ENCODE data around the gene KLHL29. TPM values are rescaled to one million over a fixed set of nuclear protein-coding genes. Genes with fewer than 3 reads are reported as not detected.

Gene KLHL29
- total RNA-seq, 1 donor from 2014 or later = 36.5 TPM

GRCh38 chr2:23351388-23352141 lies 33.4 kb upstream of the KLHL29 start:
- Mint-ChIP-seq H3K27me3 (ENCODE audit: unreplicated experiment) (peaks cover 8% of the 10 kb centered on the region), H3K9me3 (ENCODE audit: unreplicated experiment) (peaks cover 2% of the 10 kb centered on the region), H3K4me1 (ENCODE audit: low read depth, unreplicated experiment) (peaks cover 17% of the 10 kb centered on the region), H3K36me3 (ENCODE audit: unreplicated experiment) (peaks cover 6% of the 10 kb centered on the region), H3K27ac (ENCODE audit: unreplicated experiment) (peak overlapping the region; percentile 90), H3K4me3 (ENCODE audit: unreplicated experiment) (no peak overlapping the region)
- TF ChIP-seq CTCF (IDR thresholded peaks at IDR 0.05; ENCODE audit: partially characterized antibody, unreplicated experiment) = peak; percentile 89
- peak; percentile 92 for DNase-seq

DNA sequence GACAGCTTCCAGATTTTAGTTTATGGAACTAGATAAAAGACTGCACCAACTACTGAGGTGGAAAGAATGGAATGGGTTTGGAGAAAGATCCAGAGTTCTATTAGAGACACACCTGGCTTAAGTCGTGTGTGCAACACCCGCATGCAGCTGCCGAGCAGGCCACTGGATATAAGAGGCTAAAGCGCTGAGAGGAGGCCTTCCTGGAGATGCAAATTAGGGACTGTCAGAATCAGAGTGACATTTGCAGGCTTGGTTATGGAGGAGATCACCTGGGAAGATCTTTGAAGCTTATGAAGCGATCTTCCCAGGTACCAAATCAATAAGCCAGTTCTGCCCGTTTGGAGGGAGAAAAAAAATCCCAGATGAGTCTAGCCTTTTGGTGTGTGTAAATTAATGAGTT lies 30.4 kb upstream of the KLHL29 start:
- Mint-ChIP-seq H3K27me3 (ENCODE audit: unreplicated experiment) (peaks cover 6% of the 10 kb centered on the region), H3K4me1 (ENCODE audit: low read depth, unreplicated experiment) (peaks cover 17% of the 10 kb centered on the region), H3K4me3 (ENCODE audit: unreplicated experiment) (no peak overlapping the region), H3K9me3 (ENCODE audit: unreplicated experiment) (peaks cover 5% of the 10 kb centered on the region), H3K36me3 (ENCODE audit: unreplicated experiment) (peaks cover 6% of the 10 kb centered on the region), H3K27ac (ENCODE audit: unreplicated experiment) (no peak overlapping the region)
- no peak for DNase-seq
- TF ChIP-seq CTCF (IDR thresholded peaks at IDR 0.05; ENCODE audit: partially characterized antibody, unreplicated experiment) = no peak

GRCh38 chr2:23355001-23355400 lies 30.0 kb upstream of the KLHL29 start:
- no peak overlapping the region for H3K27ac Mint-ChIP-seq (ENCODE audit: unreplicated experiment)
- no peak overlapping the region for H3K4me3 Mint-ChIP-seq (ENCODE audit: unreplicated experiment)
- H3K27me3 Mint-ChIP-seq (ENCODE audit: unreplicated experiment) = peaks cover 6% of the 10 kb centered on the region
- peaks cover 6% of the 10 kb centered on the region for H3K36me3 Mint-ChIP-seq (ENCODE audit: unreplicated experiment)
- no peak for DNase-seq
- peaks cover 15% of the 10 kb centered on the region for H3K4me1 Mint-ChIP-seq (ENCODE audit: low read depth, unreplicated experiment)
- peaks cover 4% of the 10 kb centered on the region for H3K9me3 Mint-ChIP-seq (ENCODE audit: unreplicated experiment)
- no peak for TF ChIP-seq CTCF (IDR thresholded peaks at IDR 0.05; ENCODE audit: partially characterized antibody, unreplicated experiment)

- no peak for TF ChIP-seq CTCF (IDR thresholded peaks at IDR 0.05; ENCODE audit: partially characterized antibody, unreplicated experiment)
- H3K36me3 Mint-ChIP-seq (ENCODE audit: unreplicated experiment) = peaks cover 6% of the 10 kb centered on the region
- H3K9me3 Mint-ChIP-seq (ENCODE audit: unreplicated experiment) = peaks cover 5% of the 10 kb centered on the region
- DNase-seq = no peak
- no peak overlapping the region for H3K27ac Mint-ChIP-seq (ENCODE audit: unreplicated experiment)
- H3K4me3 Mint-ChIP-seq (ENCODE audit: unreplicated experiment) = no peak overlapping the region
- peaks cover 7% of the 10 kb centered on the region for H3K4me1 Mint-ChIP-seq (ENCODE audit: low read depth, unreplicated experiment)
- peaks cover 10% of the 10 kb centered on the region for H3K27me3 Mint-ChIP-seq (ENCODE audit: unreplicated experiment)
Measured at GRCh38 chr2:23356711-23357110, 28.3 kb upstream of the KLHL29 start.
